DOHH2 (cell line): ENCODE data around the gene SPINK8.

ENCODE experiments used
- H3F3A ChIP-seq: fragments of 200-600 bp; sonication (generic), shearing (Covaris generic); 2 replicates; pipeline ENCODE4 v1.6.0; 2016; ENCODE audit warnings: antibody characterized with exemption, mild to moderate bottlenecking; ENCODE audit not compliant: control insufficient read depth, insufficient read depth
- H3K27ac ChIP-seq: fragments of 200-600 bp; sonication (generic); 2 replicates; pipeline ENCODE4 v1.5.1; 2014; ENCODE audit warnings: low read depth, mild to moderate bottlenecking, low read length, moderate library complexity
- H3K27me3 ChIP-seq: fragments of 200-600 bp; sonication (generic); 2 replicates; pipeline ENCODE4 v1.6.1; 2014; ENCODE audit warnings: mild to moderate bottlenecking, low read length, mixed read lengths; ENCODE audit not compliant: control insufficient read depth
- H3K36me3 ChIP-seq: fragments of 200-600 bp; sonication (generic); 2 replicates; pipeline ENCODE4 v1.6.1; 2014; ENCODE audit warnings: mild to moderate bottlenecking, low read length, moderate library complexity, mixed read lengths; ENCODE audit not compliant: control insufficient read depth
- H3K4me1 ChIP-seq: fragments of 200-600 bp; sonication (generic); 2 replicates; pipeline ENCODE4 v1.6.1; 2014; ENCODE audit warnings: mild to moderate bottlenecking, low read length, mixed read lengths; ENCODE audit not compliant: control insufficient read depth
- H3K4me2 ChIP-seq: fragments of 200-600 bp; sonication (generic); 2 replicates; pipeline ENCODE4 v1.6.0; 2014; ENCODE audit warnings: mild to moderate bottlenecking, low read length, moderate library complexity
- H3K4me3 ChIP-seq: fragments of 200-600 bp; sonication (generic); 2 replicates; pipeline ENCODE4 v1.5.1; 2014; ENCODE audit warnings: mild to moderate bottlenecking, low read length, mixed read lengths
- H3K79me2 ChIP-seq: fragments of 200-600 bp; sonication (generic); 2 replicates; pipeline ENCODE4 v1.6.1; 2014; ENCODE audit warnings: mild to moderate bottlenecking, low read length, mixed read lengths; ENCODE audit not compliant: control insufficient read depth
- H3K9me2 ChIP-seq: fragments of 200-600 bp; sonication (generic); replicated peaks from 2 replicates; pipeline ENCODE4 v1.6.1; 2014; ENCODE audit warnings: mild to moderate bottlenecking, low read length, mixed read lengths; ENCODE audit not compliant: control insufficient read depth
- H3K9me3 ChIP-seq: fragments of 200-600 bp; sonication (generic); 2 replicates; pipeline ENCODE4 v1.6.1; 2014; ENCODE audit warnings: antibody characterized with exemption, low read length, mixed read lengths; ENCODE audit not compliant: control insufficient read depth, insufficient read depth
- H4K20me1 ChIP-seq: fragments of 200-600 bp; sonication (generic); 2 replicates; pipeline ENCODE4 v1.6.0; 2014; ENCODE audit warnings: low read depth, mild to moderate bottlenecking, antibody characterized with exemption, low read length, moderate library complexity; ENCODE audit not compliant: control insufficient read depth, insufficient read depth
- CTCF ChIP-seq: fragments of 200-600 bp; sonication (generic); IDR thresholded peaks from one replicate; pipeline ENCODE4 v1.5.1; 2014; ENCODE audit warnings: antibody characterized with exemption, mild to moderate bottlenecking, low read depth, low read length; ENCODE audit not compliant: poor library complexity, severe bottlenecking
- EZH2phosphoT487 ChIP-seq: fragments of 200-600 bp; sonication (generic); IDR thresholded peaks from 2 replicates; pipeline ENCODE4 v1.6.1; 2017; ENCODE audit warnings: borderline replicate concordance, mild to moderate bottlenecking, antibody characterized with exemption, low read length, moderate library complexity, mixed read lengths

Gene SPINK8

GRCh38 chr3:48296699-48297098, 36.8 kb downstream of the SPINK8 start:
- H3K4me3 ChIP-seq: no peak overlapping the region
- H3F3A ChIP-seq: no peaks in the 10 kb centered on the region
- peaks cover 32% of the 10 kb centered on the region for H3K79me2 ChIP-seq
- H3K36me3 ChIP-seq: peaks cover 66% of the 10 kb centered on the region
- H3K27me3 ChIP-seq: no peaks in the 10 kb centered on the region
- no peaks in the 10 kb centered on the region for H3K9me3 ChIP-seq
- peaks cover 10% of the 10 kb centered on the region for H3K4me1 ChIP-seq
- no peaks in the 10 kb centered on the region for H3K9me2 ChIP-seq
- H3K27ac ChIP-seq: no peak overlapping the region
- H3K4me2 ChIP-seq: no peak overlapping the region
- H4K20me1 ChIP-seq: no peaks in the 10 kb centered on the region
- TF ChIP-seq EZH2phosphoT487: no peak
- TF ChIP-seq CTCF: no peak

- Histone ChIP-seq H3F3A (no peaks in the 10 kb centered on the region), H3K4me2 (no peak overlapping the region), H3K27me3 (no peaks in the 10 kb centered on the region), H3K4me3 (no peak overlapping the region), H3K9me3 (no peaks in the 10 kb centered on the region), H3K4me1 (peaks cover 2% of the 10 kb centered on the region), H3K79me2 (peaks cover 16% of the 10 kb centered on the region), H3K27ac (no peak overlapping the region), H3K36me3 (peaks cover 62% of the 10 kb centered on the region), H3K9me2 (no peaks in the 10 kb centered on the region), H4K20me1 (no peaks in the 10 kb centered on the region)
- TF ChIP-seq EZH2phosphoT487 (no peak), CTCF (no peak)
Observed at GRCh38 chr3:48294611-48295263, 38.7 kb downstream of the SPINK8 start.

- no peaks in the 10 kb centered on the region for H3K79me2 ChIP-seq
- H4K20me1 ChIP-seq: no peaks in the 10 kb centered on the region
- H3K4me2 ChIP-seq: no peak overlapping the region
- peaks cover 17% of the 10 kb centered on the region for H3K36me3 ChIP-seq
- no peaks in the 10 kb centered on the region for H3K27me3 ChIP-seq
- H3K4me1 ChIP-seq: no peaks in the 10 kb centered on the region
- TF ChIP-seq EZH2phosphoT487 (no peak), CTCF (no peak)
- H3K9me2 ChIP-seq: no peaks in the 10 kb centered on the region
- no peaks in the 10 kb centered on the region for H3F3A ChIP-seq
- no peak overlapping the region for H3K4me3 ChIP-seq
- H3K27ac ChIP-seq: no peak overlapping the region
- no peaks in the 10 kb centered on the region for H3K9me3 ChIP-seq
Observed at GRCh38 chr3:48289659-48290058, 43.8 kb downstream of the SPINK8 start.
